Hematopoietic multipotent progenitor cell treated with erythropoietin and hydrocortisone succinate and interleukin-3 and kit ligand, for 15 days (in vitro differentiated cells): Measurements from ENCODE around the gene LARP7.
A peak's percentile ranks its signal among the peaks of the same experiment; 100 is the strongest.
"Not testable (repeated sequence)": the region's sequence is repeated elsewhere in the genome, so short reads cannot be mapped to it uniquely, and the experiment has no call there.

Experiments
- DNase-seq: peaks from one replicate; pipeline ENCODE4 v3.0.0-alpha.2; 2015; ENCODE audit warnings: low spot score

The LARP7 gene

GRCh38 chr4:112636688-112637551, at the start of gene LARP7, which contains the start of gene ZGRF1:
Gene LARP7 (plus strand): TSS chr4:112637143. CDS start chr4:112644670, 7,527 bp downstream.
Gene ZGRF1 (minus strand): TSS chr4:112636909. CDS start chr4:112633176, 3,733 bp downstream.
- peak; percentile 98 for DNase-seq

- DNase-seq: no peak
Measured at GRCh38 chr4:112589206-112589605, 47.7 kb upstream of the LARP7 start.

GRCh38 chr4:112591593-112591992, 45.4 kb upstream of the LARP7 start:
- no peak for DNase-seq

- DNase-seq: no peak
Measured at GRCh38 chr4:112592717-112593116, 44.2 kb upstream of the LARP7 start.

- no peak for DNase-seq
Measured at GRCh38 chr4:112593438-112594133, 43.4 kb upstream of the LARP7 start.

GRCh38 chr4:112594993-112595392, 42.0 kb upstream of the LARP7 start:
- DNase-seq: no peak

- peak; percentile 23 for DNase-seq
Measured at GRCh38 chr4:112604589-112604988, 32.4 kb upstream of the LARP7 start.

- DNase-seq: not testable (repeated sequence)
Measured at GRCh38 chr4:112612814-112613213, 24.1 kb upstream of the LARP7 start.

- no peak for DNase-seq
Measured at GRCh38 chr4:112616984-112617383, 20.0 kb upstream of the LARP7 start.

GRCh38 chr4:112626228-112626627, 10.7 kb upstream of the LARP7 start:
- DNase-seq: no peak

- DNase-seq: peak; percentile 59
Measured at GRCh38 chr4:112633477-112634235, 3.3 kb upstream of the LARP7 start.

GRCh38 chr4:112637552-112637866, 566 bp downstream of the LARP7 start:
- no peak for DNase-seq

GRCh38 chr4:112642526-112642925, 5.6 kb downstream of the LARP7 start:
- DNase-seq: no peak

GRCh38 chr4:112644595-112645535, 7.9 kb downstream of the LARP7 start:
- DNase-seq: not testable (repeated sequence)

- DNase-seq: no peak
Measured at GRCh38 chr4:112645541-112646329, 8.8 kb downstream of the LARP7 start.

- no peak for DNase-seq
Measured at GRCh38 chr4:112646632-112647537, 9.9 kb downstream of the LARP7 start.

GRCh38 chr4:112647785-112648184, 10.8 kb downstream of the LARP7 start:
- peak; percentile 64 for DNase-seq

GRCh38 chr4:112648263-112649054, 11.5 kb downstream of the LARP7 start:
- DNase-seq: no peak

GRCh38 chr4:112649055-112649408, 12.1 kb downstream of the LARP7 start:
- no peak for DNase-seq
